ENCODE data around the gene FAIM. TPM values are rescaled to one million over a fixed set of nuclear protein-coding genes. Genes with fewer than 3 reads are reported as not detected.
A peak's percentile ranks its signal among the peaks of the same experiment; 100 is the strongest.

FAIM gene
- total RNA-seq, 1 donor from 2014 or later = 16.1 TPM

- TF ChIP-seq CTCF (conservative IDR thresholded peaks at IDR 0.05; ENCODE audit: low read depth, low read length) = no peak
- no peak overlapping the region for H3K4me3 ChIP-seq (ENCODE audit: low read depth, low read length)
- peak; percentile 41 for DNase-seq (ENCODE audit: low read depth)
Observed at GRCh38 chr3:138681463-138682220, 73.1 kb downstream of the FAIM start.

GRCh38 chr3:138682648-138683047 lies 74.1 kb downstream of the FAIM start:
- TF ChIP-seq CTCF (conservative IDR thresholded peaks at IDR 0.05; ENCODE audit: low read depth, low read length) = no peak
- H3K4me3 ChIP-seq (ENCODE audit: low read depth, low read length) = no peak overlapping the region
- DNase-seq (ENCODE audit: low read depth) = no peak

Other genes starting within 250 kb of the FAIM start
- 0.87 and 2.2 TPM in 2 replicates for gene ESYT3, start 174.2 kb upstream of the FAIM start, total RNA-seq
- 12.8 and 21.0 TPM in 2 replicates for gene CEP70, start 14.5 kb upstream of the FAIM start, total RNA-seq
- gene PIK3CB, start 226.2 kb downstream of the FAIM start, total RNA-seq = 8.8 and 9.1 TPM in 2 replicates